ENCODE data around the gene ASPA. TPM values are rescaled to one million over a fixed set of nuclear protein-coding genes. Genes with fewer than 3 reads are reported as not detected.
"Not testable (repeated sequence)": the region's sequence is repeated elsewhere in the genome, so short reads cannot be mapped to it uniquely, and the experiment has no call there.

ASPA gene
- polyA plus RNA-seq (ENCODE audit: insufficient read length in 3 of 3): 10 to 100 TPM; 19.1 to 36.5 (median 31.8) TPM
- long read RNA-seq, donor 1, full-length matches to known transcripts: 5 of 5 reads
- long read RNA-seq, donor 1, partial matches to known transcripts: 0 of 5 reads
- long read RNA-seq, donor 1, other reads (novel, unspliced or antisense): 0 of 5 reads
- long read RNA-seq, donor 2, full-length matches to known transcripts: 2 of 2 reads
- long read RNA-seq, donor 2, partial matches to known transcripts: 0 of 2 reads
- long read RNA-seq, donor 2, other reads (novel, unspliced or antisense): 0 of 2 reads
- long read RNA-seq, donor 3, full-length matches to known transcripts: 3 of 3 reads
- long read RNA-seq, donor 3, partial matches to known transcripts: 0 of 3 reads
- long read RNA-seq, donor 3, other reads (novel, unspliced or antisense): 0 of 3 reads
- long read RNA-seq, donor 4, full-length matches to known transcripts: 10 of 10 reads
- long read RNA-seq, donor 4, partial matches to known transcripts: 0 of 10 reads
- long read RNA-seq, donor 4, other reads (novel, unspliced or antisense): 0 of 10 reads
- long read RNA-seq, donor 5: 0 reads
- long read RNA-seq, donor 6, full-length matches to known transcripts: 1 of 18 reads
- long read RNA-seq, donor 6, partial matches to known transcripts: 17 of 18 reads
- long read RNA-seq, donor 6, other reads (novel, unspliced or antisense): 0 of 18 reads
- long read RNA-seq, donor 7, full-length matches to known transcripts: 8 of 8 reads
- long read RNA-seq, donor 7, partial matches to known transcripts: 0 of 8 reads
- long read RNA-seq, donor 7, other reads (novel, unspliced or antisense): 0 of 8 reads
- long read RNA-seq, donor 8: 0 reads
- long read RNA-seq, donor 9, full-length matches to known transcripts: 3 of 3 reads
- long read RNA-seq, donor 9, partial matches to known transcripts: 0 of 3 reads
- long read RNA-seq, donor 9, other reads (novel, unspliced or antisense): 0 of 3 reads
- long read RNA-seq, donor 10, full-length matches to known transcripts: 5 of 5 reads
- long read RNA-seq, donor 10, partial matches to known transcripts: 0 of 5 reads
- long read RNA-seq, donor 10, other reads (novel, unspliced or antisense): 0 of 5 reads
- long read RNA-seq, donor 11, full-length matches to known transcripts: 3 of 3 reads
- long read RNA-seq, donor 11, partial matches to known transcripts: 0 of 3 reads
- long read RNA-seq, donor 11, other reads (novel, unspliced or antisense): 0 of 3 reads
- long read RNA-seq, donor 12, full-length matches to known transcripts: 5 of 11 reads
- long read RNA-seq, donor 12, partial matches to known transcripts: 6 of 11 reads
- long read RNA-seq, donor 12, other reads (novel, unspliced or antisense): 0 of 11 reads
- long read RNA-seq, donor 13, full-length matches to known transcripts: 3 of 9 reads
- long read RNA-seq, donor 13, partial matches to known transcripts: 6 of 9 reads
- long read RNA-seq, donor 13, other reads (novel, unspliced or antisense): 0 of 9 reads
- long read RNA-seq, donor 14: 0 reads
- long read RNA-seq, donor 15: 0 reads
- long read RNA-seq, donor 16, full-length matches to known transcripts: 2 of 2 reads
- long read RNA-seq, donor 16, partial matches to known transcripts: 0 of 2 reads
- long read RNA-seq, donor 16, other reads (novel, unspliced or antisense): 0 of 2 reads

GRCh38 chr17:3475812-3476610 lies at the start of gene ASPA:
TSS of gene ASPA (plus strand) at chr17:3475997. CDS start at chr17:3476160, 163 bp downstream.
- DNase-seq: peak; percentile 30

DNA sequence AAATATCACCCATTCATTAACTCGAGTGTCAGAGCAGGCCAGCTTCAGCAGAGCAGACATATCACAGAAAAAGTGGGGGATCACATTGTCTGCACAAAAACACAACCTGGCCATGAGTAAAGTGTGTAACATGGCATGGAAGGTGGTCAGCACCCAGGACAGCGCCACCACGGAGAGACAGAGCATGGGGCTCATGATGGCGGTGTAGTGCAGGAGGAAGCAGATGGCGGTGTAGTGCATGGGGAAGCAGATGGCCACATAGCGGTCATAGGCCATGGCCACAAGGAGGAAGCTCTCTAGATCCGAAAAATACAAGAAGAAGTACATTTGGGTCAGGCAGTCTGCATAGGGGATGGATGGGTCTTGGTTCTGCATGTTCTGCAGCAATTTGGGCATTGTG lies 42.6 kb upstream of the ASPA start:
- DNase-seq: peak; percentile 3

- no peak for DNase-seq
These were observed 42.1 kb upstream of the ASPA start, which contains the start of gene OR1E2 for GRCh38 chr17:3433741-3434140. TSS of gene OR1E2 (minus strand) at chr17:3433841. CDS start at chr17:3433841, 0 bp downstream.

- no peak for DNase-seq
These were observed 37.4 kb upstream of the ASPA start for GRCh38 chr17:3438368-3438767.

- DNase-seq: no peak
These were observed 35.3 kb upstream of the ASPA start for GRCh38 chr17:3440451-3440850.

DNA sequence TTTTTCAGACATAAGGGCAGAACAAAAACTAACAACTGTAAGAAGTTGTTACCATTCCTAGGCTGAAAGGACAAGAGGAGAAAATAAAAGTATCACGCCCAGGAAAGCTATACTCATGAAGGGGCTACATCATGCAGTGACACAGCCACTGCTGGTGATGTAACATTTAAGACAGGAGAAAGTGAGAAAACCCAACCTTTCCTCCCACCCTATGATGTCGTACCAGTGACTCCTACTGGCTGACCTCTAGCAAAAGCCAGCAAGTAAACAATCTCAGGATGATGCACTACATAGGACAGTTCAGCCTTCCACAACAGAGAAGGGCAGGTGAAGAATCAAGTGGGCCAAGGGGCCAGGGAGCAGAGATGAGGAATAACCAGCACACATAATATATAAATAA lies 28.2 kb upstream of the ASPA start:
- DNase-seq: no peak

GRCh38 chr17:3448059-3448665 lies 27.6 kb upstream of the ASPA start:
- DNase-seq: no peak

DNA sequence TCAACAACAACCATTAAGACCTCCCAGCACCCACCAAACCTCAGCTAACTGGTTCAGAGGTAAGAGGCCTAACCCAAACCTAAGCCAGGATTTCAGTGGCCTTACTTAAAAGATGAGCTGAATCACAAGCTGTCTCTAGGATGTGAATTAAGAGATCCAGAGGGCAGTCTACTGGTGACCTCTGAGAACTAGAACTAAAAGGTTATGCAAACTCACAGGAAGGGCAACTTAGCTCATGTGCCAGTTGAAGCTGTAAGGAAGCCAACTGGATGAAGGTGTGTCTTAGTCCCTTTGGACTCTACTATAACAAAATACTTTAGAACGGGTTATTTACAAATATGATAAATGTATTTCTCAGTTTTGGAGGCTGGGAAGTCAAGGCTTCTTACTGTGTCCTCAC lies 9.4 kb upstream of the ASPA start:
- not testable (repeated sequence) for DNase-seq

GRCh38 chr17:3469529-3469928 lies 6.3 kb upstream of the ASPA start:
- no peak for DNase-seq

GRCh38 chr17:3471599-3471998 lies 4.2 kb upstream of the ASPA start, which contains the start of gene SPATA22:
TSS of gene SPATA22 (minus strand) at chr17:3471819. CDS start at chr17:3469325, 2,494 bp downstream.
- no peak for DNase-seq

GRCh38 chr17:3472137-3472536 lies 3.7 kb upstream of the ASPA start:
- no peak for DNase-seq

- peak; percentile 39 for DNase-seq
These were observed 1.6 kb upstream of the ASPA start for GRCh38 chr17:3474212-3474611.

- DNase-seq: no peak
These were observed 529 bp upstream of the ASPA start for GRCh38 chr17:3475251-3475685.

GRCh38 chr17:3479988-3480387 lies 4.2 kb downstream of the ASPA start:
- no peak for DNase-seq

- no peak for DNase-seq
These were observed 7.1 kb downstream of the ASPA start for GRCh38 chr17:3482852-3483251.

DNA sequence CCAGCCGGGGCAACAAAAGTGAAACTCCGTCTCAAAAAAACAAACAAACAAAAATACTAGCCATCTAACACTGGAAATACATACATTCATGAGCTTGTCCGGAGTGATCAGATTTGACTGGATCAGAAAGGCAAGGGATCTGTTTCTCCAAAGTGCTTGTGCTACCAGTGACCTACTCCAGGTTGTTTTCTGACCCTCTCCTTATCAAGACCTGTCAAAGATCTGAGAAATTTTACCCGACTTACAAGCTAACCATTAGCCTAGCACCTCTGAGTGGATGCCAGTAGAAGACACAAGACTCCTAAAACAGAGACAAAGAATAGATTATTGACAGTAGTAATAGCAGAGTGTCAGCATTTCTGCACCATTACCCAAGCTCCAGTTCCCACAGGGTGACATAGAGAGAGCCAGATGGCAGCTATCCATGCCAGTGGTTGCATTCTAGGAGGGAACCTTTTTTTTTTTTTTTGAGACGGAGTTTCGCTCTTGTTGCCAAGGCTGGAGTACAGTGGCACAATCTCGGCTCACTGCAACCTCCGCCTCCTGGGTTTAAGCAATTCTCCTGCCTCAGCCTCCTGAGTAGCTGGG lies 9.8 kb downstream of the ASPA start:
- DNase-seq: no peak

GRCh38 chr17:3497101-3497500 lies 21.3 kb downstream of the ASPA start:
- DNase-seq: no peak

DNA sequence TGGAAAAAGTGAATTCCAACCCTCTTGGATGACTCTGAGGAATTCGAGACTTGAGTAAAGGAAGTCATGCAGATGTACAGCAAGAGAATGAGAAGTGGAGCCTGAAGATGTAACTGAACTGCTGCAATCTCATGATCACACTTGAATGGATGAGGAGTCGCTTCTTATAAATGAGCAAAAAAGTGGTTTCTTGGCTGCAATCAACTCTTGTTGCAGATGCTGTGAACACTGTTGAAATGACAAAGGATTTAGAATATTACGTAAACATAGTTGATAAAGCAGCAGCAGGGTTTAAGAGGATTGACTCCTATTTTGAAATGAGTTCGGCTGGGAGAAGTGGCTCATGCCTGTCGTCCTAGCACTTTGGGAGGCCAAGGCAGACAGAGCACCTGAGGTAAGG lies 25.5 kb downstream of the ASPA start:
- DNase-seq: no peak

GRCh38 chr17:3502466-3502865 lies 26.7 kb downstream of the ASPA start:
- no peak for DNase-seq
